HT1080 (cell line): ENCODE measurements around the gene MED22. TPM values are rescaled to one million over a fixed set of nuclear protein-coding genes. Genes with fewer than 3 reads are reported as not detected.

ENCODE experiments used
- DNase-seq: peaks from one replicate; pipeline ENCODE4 v3.0.0-alpha.2; 2015; ENCODE audit warnings: low read depth
- total RNA-seq: library from RNA; depleted of rRNA; stranded (reverse); fragments of >200 nt; shearing (Covaris generic); gene quantifications from 2 replicates; pipeline ENCODE4 v1.2.3, GENCODE V29; 2014

Gene MED22
- total RNA-seq, 1 experiment from 2014 or later: 33.4 TPM

- peak; percentile 65 for DNase-seq
Observed at GRCh38 chr9:133356391-133357091, 8.6 kb upstream of the MED22 start, which contains the start of the genes SURF1 and SURF2. Gene SURF1, minus strand, starts transcription at chr9:133356487. Its CDS starts 34 bp downstream, at chr9:133356453. Gene SURF2, plus strand, starts transcription at chr9:133356550. Its CDS starts 43 bp downstream, at chr9:133356593.

GRCh38 chr9:133355881-133356357 lies 8.0 kb upstream of the MED22 start:
- DNase-seq: no peak

- DNase-seq: no peak
Observed at GRCh38 chr9:133354766-133355165, 6.8 kb upstream of the MED22 start.

GRCh38 chr9:133353548-133353947 lies 5.6 kb upstream of the MED22 start:
- no peak for DNase-seq

GRCh38 chr9:133352635-133353340 lies 4.9 kb upstream of the MED22 start:
- DNase-seq: no peak

GRCh38 chr9:133351908-133352634 lies 4.1 kb upstream of the MED22 start:
- peak; percentile 72 for DNase-seq

GRCh38 chr9:133351526-133351907 lies 3.6 kb upstream of the MED22 start:
- no peak for DNase-seq

- DNase-seq: no peak
Observed at GRCh38 chr9:133349965-133350616, 2.2 kb upstream of the MED22 start.

GRCh38 chr9:133348718-133349573 lies 1.0 kb upstream of the MED22 start:
- no peak for DNase-seq

- peak; percentile 46 for DNase-seq
Observed at GRCh38 chr9:133347515-133347984, 381 bp downstream of the MED22 start.

GRCh38 chr9:133346021-133346785 lies 1.7 kb downstream of the MED22 start:
- no peak for DNase-seq

- no peak for DNase-seq
Observed at GRCh38 chr9:133345596-133345995, 2.3 kb downstream of the MED22 start.

GRCh38 chr9:133344979-133345378 lies 3.0 kb downstream of the MED22 start:
- no peak for DNase-seq

GRCh38 chr9:133344071-133344470 lies 3.9 kb downstream of the MED22 start:
- DNase-seq: no peak

GRCh38 chr9:133342570-133342969 lies 5.4 kb downstream of the MED22 start:
- no peak for DNase-seq

GRCh38 chr9:133342069-133342406 lies 5.9 kb downstream of the MED22 start:
- DNase-seq: no peak

GRCh38 chr9:133341369-133342068 lies 6.4 kb downstream of the MED22 start:
- no peak for DNase-seq

GRCh38 chr9:133340916-133341315 lies 7.0 kb downstream of the MED22 start:
- no peak for DNase-seq

GRCh38 chr9:133340256-133340655 lies 7.7 kb downstream of the MED22 start:
- no peak for DNase-seq
